WTC11 (cell line): ENCODE measurements around the gene BBS2. TPM values are rescaled to one million over a fixed set of nuclear protein-coding genes. Genes with fewer than 3 reads are reported as not detected.

ENCODE experiments used
- ATAC-seq: fragments of 200-7000 bp; cut with Tn5 transposase; 2 replicates; pipeline ENCODE4 v1.10.0; 2021; ENCODE audit warnings: mild to moderate bottlenecking, moderate library complexity
- CTCF ChIA-PET: fragments of 300-600 bp; sonication (Branson Sonifier 250); formaldehyde crosslinking; loops from one replicate; lab custom pipeline; 2021; ENCODE audit warnings: antibody characterized with exemption; lab: Charles Lee
- POLR2A ChIA-PET: fragments of 350-600 bp; sonication (Branson Sonifier 250); formaldehyde crosslinking; loops from one replicate; lab custom pipeline; 2021; ENCODE audit warnings: antibody characterized with exemption; lab: Charles Lee
- DNase-seq: peaks from one replicate; pipeline ENCODE4 v3.0.0; 2021; ENCODE audit warnings: low spot score
- H3K27ac Mint-ChIP-seq: 2 replicates; pipeline ENCODE4 v1.8.0; 2021; ENCODE audit warnings: mixed read lengths
- H3K27me3 Mint-ChIP-seq: 2 replicates; pipeline ENCODE4 v1.8.0; 2021; ENCODE audit warnings: low read depth, mild to moderate bottlenecking, moderate library complexity, mixed read lengths
- H3K36me3 Mint-ChIP-seq: 2 replicates; pipeline ENCODE4 v1.8.0; 2021; ENCODE audit warnings: mixed read lengths
- H3K4me1 Mint-ChIP-seq: 2 replicates; pipeline ENCODE4 v1.8.0; 2022; ENCODE audit warnings: mixed read lengths
- H3K4me3 Mint-ChIP-seq: 2 replicates; pipeline ENCODE4 v1.8.0; 2021; ENCODE audit warnings: mild to moderate bottlenecking, moderate library complexity, mixed read lengths
- H3K9me3 Mint-ChIP-seq: 2 replicates; pipeline ENCODE4 v1.8.0; 2021; ENCODE audit warnings: mixed read lengths
- ATF1 ChIP-seq: sonication (generic); formaldehyde crosslinking; IDR thresholded peaks from 2 replicates; pipeline ENCODE4 v1.8.1; 2023; ENCODE audit warnings: mild to moderate bottlenecking, moderate library complexity, missing genetic modification reagents
- CBFB ChIP-seq: sonication (generic); formaldehyde crosslinking; IDR thresholded peaks from 2 replicates; pipeline ENCODE4 v1.8.1; 2022; ENCODE audit warnings: mild to moderate bottlenecking, low read depth, missing genetic modification reagents
- CREB1 ChIP-seq: sonication (generic); formaldehyde crosslinking; IDR thresholded peaks from 2 replicates; pipeline ENCODE4 v1.8.0; 2023; ENCODE audit warnings: mild to moderate bottlenecking, missing genetic modification reagents
- E2F1 ChIP-seq: sonication (generic); formaldehyde crosslinking; IDR thresholded peaks from 2 replicates; pipeline ENCODE4 v1.8.0; 2022; ENCODE audit warnings: mild to moderate bottlenecking, missing genetic modification reagents
- E2F4 ChIP-seq: sonication (generic); formaldehyde crosslinking; IDR thresholded peaks from 2 replicates; pipeline ENCODE4 v1.8.1; 2022; ENCODE audit warnings: low read depth, mild to moderate bottlenecking, moderate library complexity, missing genetic modification reagents, borderline replicate concordance
- ELF4 ChIP-seq: sonication (generic); formaldehyde crosslinking; IDR thresholded peaks from 2 replicates; pipeline ENCODE4 v1.8.1; 2022; ENCODE audit warnings: low read depth, mild to moderate bottlenecking, moderate library complexity, missing genetic modification reagents
- ETV6 ChIP-seq: sonication (generic); formaldehyde crosslinking; IDR thresholded peaks from 2 replicates; pipeline ENCODE4 v1.8.1; 2022; ENCODE audit warnings: mild to moderate bottlenecking, missing genetic modification reagents
- FOXK1 ChIP-seq: sonication (generic); formaldehyde crosslinking; IDR thresholded peaks from 2 replicates; pipeline ENCODE4 v1.8.0; 2022; ENCODE audit warnings: mild to moderate bottlenecking, moderate library complexity, missing genetic modification reagents
- HMGA2 ChIP-seq: fragments of 250-450 bp; sonication (Bioruptor Pico); IDR thresholded peaks from 2 replicates; pipeline ENCODE4 v1.4.0; 2021; ENCODE audit warnings: mild to moderate bottlenecking, moderate library complexity
- IRF1 ChIP-seq: sonication (generic); formaldehyde crosslinking; IDR thresholded peaks from 2 replicates; pipeline ENCODE4 v1.8.0; 2023; ENCODE audit warnings: missing genetic modification reagents
- KAT7 ChIP-seq: sonication (generic); formaldehyde crosslinking; IDR thresholded peaks from 2 replicates; pipeline ENCODE4 v1.8.1; 2023; ENCODE audit warnings: missing genetic modification reagents, mild to moderate bottlenecking, borderline replicate concordance
- NR1H2 ChIP-seq: sonication (generic); formaldehyde crosslinking; IDR thresholded peaks from 2 replicates; pipeline ENCODE4 v1.9.0; 2021; ENCODE audit warnings: mild to moderate bottlenecking, moderate library complexity, missing genetic modification reagents
- NR2C2 ChIP-seq: sonication (generic); formaldehyde crosslinking; IDR thresholded peaks from 2 replicates; pipeline ENCODE4 v1.8.0; 2022; ENCODE audit warnings: mild to moderate bottlenecking, missing genetic modification reagents
- NR3C1 ChIP-seq: sonication (generic); formaldehyde crosslinking; conservative IDR thresholded peaks from 2 replicates; pipeline ENCODE4 v1.8.1; 2023; ENCODE audit warnings: low read depth, mild to moderate bottlenecking, missing genetic modification reagents
- OVOL2 ChIP-seq: fragments of 250-450 bp; sonication (Bioruptor Pico); IDR thresholded peaks from 2 replicates; pipeline ENCODE4 v1.9.0; 2021; ENCODE audit warnings: mild to moderate bottlenecking, borderline replicate concordance
- SP1 ChIP-seq: sonication (generic); formaldehyde crosslinking; conservative IDR thresholded peaks from 2 replicates; pipeline ENCODE4 v1.8.1; 2022; ENCODE audit warnings: missing genetic modification reagents
- ZNF121 ChIP-seq: sonication (generic); formaldehyde crosslinking; IDR thresholded peaks from 2 replicates; pipeline ENCODE4 v1.8.0; 2023; ENCODE audit warnings: missing genetic modification reagents
- ZNF423 ChIP-seq: fragments of 250-450 bp; sonication (Bioruptor Pico); IDR thresholded peaks from 2 replicates; pipeline ENCODE4 v2.1.2; 2022; ENCODE audit warnings: mild to moderate bottlenecking, moderate library complexity
- ZNF425 ChIP-seq: fragments of 250-450 bp; sonication (Bioruptor Pico); conservative IDR thresholded peaks from 2 replicates; pipeline ENCODE4 v1.9.0; 2021; ENCODE audit warnings: mild to moderate bottlenecking
- total RNA-seq: library from RNA; stranded (reverse); gene quantifications from 3 replicates; pipeline ENCODE4 v1.2.3, GENCODE V29; 2021
- TF ChIP-seq, protein P1 (sequence below): fragments of 250-450 bp; sonication (Bioruptor Pico); IDR thresholded peaks from 2 replicates; pipeline ENCODE4 v1.9.0; 2021; ENCODE audit warnings: mild to moderate bottlenecking

BBS2 gene
- total RNA-seq, 1 experiment from 2014 or later: 19.1 TPM

- ChIA-PET POLR2A (no interaction called here), CTCF (interaction anchor here (1.6 to 2.0 kb wide), 2 partner anchors 12 to 167 kb away, joined by 5 to 6 read pairs; no protein-coding TSS in a partner anchor)
- H3K4me3 Mint-ChIP-seq: no peak overlapping the region
- no peak for TF ChIP-seq ETV6 (CRISPR knock-in tag)
- no peak for DNase-seq
- no peaks in the 10 kb centered on the region for H3K36me3 Mint-ChIP-seq
- no peak overlapping the region for H3K27ac Mint-ChIP-seq
- H3K4me1 Mint-ChIP-seq: no peaks in the 10 kb centered on the region
- no peaks in the 10 kb centered on the region for H3K9me3 Mint-ChIP-seq
- 0 out of 2 replicates have a peak, but pooled peaks have one; percentile 21 for ATAC-seq
- H3K27me3 Mint-ChIP-seq: peaks cover 20% of the 10 kb centered on the region
Measured at GRCh38 chr16:56534847-56535383, 15.1 kb upstream of the BBS2 start.

DNA sequence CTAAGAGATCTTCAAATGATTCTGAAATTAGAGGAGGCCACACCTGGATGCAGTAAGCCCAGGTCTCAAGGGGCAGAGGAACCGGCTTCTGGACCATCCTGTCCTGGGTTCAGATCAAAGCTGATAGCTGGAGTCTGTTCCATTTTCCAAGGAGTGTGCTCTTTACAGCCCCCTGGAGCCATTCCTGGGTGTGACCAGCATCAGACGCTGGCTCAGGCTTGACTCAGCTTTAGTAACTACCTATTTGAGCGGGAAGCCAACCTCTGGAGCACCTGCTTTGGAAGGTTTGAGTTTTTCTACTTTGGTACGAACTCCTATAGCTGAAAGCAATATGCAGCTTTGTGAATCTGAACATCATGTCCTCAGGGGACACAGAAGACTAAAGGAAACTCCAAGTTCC lies 12.9 kb upstream of the BBS2 start:
- Mint-ChIP-seq H3K27me3 (peaks cover 20% of the 10 kb centered on the region), H3K36me3 (no peaks in the 10 kb centered on the region), H3K4me1 (no peaks in the 10 kb centered on the region), H3K27ac (no peak overlapping the region), H3K4me3 (no peak overlapping the region), H3K9me3 (no peaks in the 10 kb centered on the region)
- DNase-seq (peak; percentile 35), ATAC-seq (peak; percentile 78)
- TF ChIP-seq NR2C2 (CRISPR knock-in tag) (no peak), CREB1 (CRISPR knock-in tag) (no peak), ATF1 (no peak), HMGA2 (CRISPR knock-in tag) (no peak), ZNF425 (no peak), ELF4 (CRISPR knock-in tag) (no peak), E2F1 (CRISPR knock-in tag) (no peak), OVOL2 (no peak), E2F4 (CRISPR knock-in tag) (no peak), NR3C1 (CRISPR knock-in tag) (no peak), KAT7 (no peak), CBFB (CRISPR knock-in tag) (no peak), IRF1 (CRISPR knock-in tag) (no peak), ZNF121 (CRISPR knock-in tag) (no peak), NR1H2 (no peak), FOXK1 (CRISPR knock-in tag) (no peak), SP1 (no peak), ZNF423 (no peak)
- TF ChIP-seq, protein P1, sequence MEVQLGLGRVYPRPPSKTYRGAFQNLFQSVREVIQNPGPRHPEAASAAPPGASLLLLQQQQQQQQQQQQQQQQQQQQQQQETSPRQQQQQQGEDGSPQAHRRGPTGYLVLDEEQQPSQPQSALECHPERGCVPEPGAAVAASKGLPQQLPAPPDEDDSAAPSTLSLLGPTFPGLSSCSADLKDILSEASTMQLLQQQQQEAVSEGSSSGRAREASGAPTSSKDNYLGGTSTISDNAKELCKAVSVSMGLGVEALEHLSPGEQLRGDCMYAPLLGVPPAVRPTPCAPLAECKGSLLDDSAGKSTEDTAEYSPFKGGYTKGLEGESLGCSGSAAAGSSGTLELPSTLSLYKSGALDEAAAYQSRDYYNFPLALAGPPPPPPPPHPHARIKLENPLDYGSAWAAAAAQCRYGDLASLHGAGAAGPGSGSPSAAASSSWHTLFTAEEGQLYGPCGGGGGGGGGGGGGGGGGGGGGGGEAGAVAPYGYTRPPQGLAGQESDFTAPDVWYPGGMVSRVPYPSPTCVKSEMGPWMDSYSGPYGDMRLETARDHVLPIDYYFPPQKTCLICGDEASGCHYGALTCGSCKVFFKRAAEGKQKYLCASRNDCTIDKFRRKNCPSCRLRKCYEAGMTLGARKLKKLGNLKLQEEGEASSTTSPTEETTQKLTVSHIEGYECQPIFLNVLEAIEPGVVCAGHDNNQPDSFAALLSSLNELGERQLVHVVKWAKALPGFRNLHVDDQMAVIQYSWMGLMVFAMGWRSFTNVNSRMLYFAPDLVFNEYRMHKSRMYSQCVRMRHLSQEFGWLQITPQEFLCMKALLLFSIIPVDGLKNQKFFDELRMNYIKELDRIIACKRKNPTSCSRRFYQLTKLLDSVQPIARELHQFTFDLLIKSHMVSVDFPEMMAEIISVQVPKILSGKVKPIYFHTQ (CRISPR knock-in tag): no peak
- CTCF ChIA-PET: interaction anchor here (1.1 to 1.3 kb wide), 4 partner anchors 15 to 71 kb away, joined by 3 to 5 read pairs (median 4); no protein-coding TSS in a partner anchor
- POLR2A ChIA-PET: no interaction called here
